Heart right ventricle (tissue), 16 donors: ENCODE data around the gene TRIM44. TPM values are rescaled to one million over a fixed set of nuclear protein-coding genes. Genes with fewer than 3 reads are reported as not detected.

ENCODE experiments used
- ATAC-seq, 8 donors: fragments of 200-7000 bp; cut with Tn5 transposase; one replicate each; pipeline ENCODE4 v1.9.1; 2020; ENCODE audit warnings: mild to moderate bottlenecking in 8 of 8, moderate library complexity in 8 of 8, moderate number of reproducible peaks in 1 of 8
- DNase-seq, 2 donors: peaks; one replicate each; pipeline ENCODE4 v3.0.0-alpha.2; 2020
- H3K27ac ChIP-seq, 10 donors: fragments of 200-600 bp; sonication (generic) in 2 of 10; one replicate each; pipeline versions ENCODE4 v1.5.0 to v1.8.0; 2020 to 2022; ENCODE audit warnings: mild to moderate bottlenecking in 3 of 10
- H3K27me3 ChIP-seq, 7 donors: fragments of 200-600 bp; one replicate each; pipeline ENCODE4 v1.8.0; 2021 to 2022; ENCODE audit warnings: mild to moderate bottlenecking in 2 of 7
- H3K36me3 ChIP-seq, 9 donors: fragments of 200-600 bp; sonication (generic) in 1 of 9; one replicate each; pipeline versions ENCODE4 v1.5.0 to v1.8.0; 2020 to 2022; ENCODE audit warnings: mild to moderate bottlenecking in 2 of 9
- H3K4me1 ChIP-seq, 9 donors: fragments of 200-600 bp; sonication (generic) in 1 of 9; one replicate each; pipeline versions ENCODE4 v1.5.0 to v1.8.0; 2020 to 2022; ENCODE audit warnings: mild to moderate bottlenecking in 4 of 9
- H3K4me3 ChIP-seq, 10 donors: fragments of 200-600 bp; sonication (generic) in 2 of 10; one replicate each; pipeline versions ENCODE4 v1.5.0 to v1.8.0; 2020 to 2022; ENCODE audit warnings: mild to moderate bottlenecking in 7 of 10, moderate library complexity in 2 of 10
- H3K9me3 ChIP-seq, 11 donors: fragments of 200-600 bp in 10 of 11; sonication (generic) in 2 of 11; one replicate each; pipeline versions ENCODE4 v1.5.0 to v1.8.0; 2013 to 2022; ENCODE audit warnings: mild to moderate bottlenecking in 2 of 11, control low read depth in 1 of 11, moderate library complexity in 1 of 11
- CTCF ChIP-seq, 9 donors: fragments of 200-600 bp; sonication (generic) in 2 of 9; IDR thresholded peaks; one replicate each; pipeline versions ENCODE4 v1.5.0 to v1.8.0; 2021 to 2022; ENCODE audit warnings: antibody characterized with exemption in 9 of 9, mild to moderate bottlenecking in 5 of 9, moderate library complexity in 1 of 9
- WGBS, 2 donors: extraction: QIAGEN DNeasy Blood & Tissue Kit; methylation state at CpG; one replicate each; pipeline ENCODE4 v1.1.7; 2013; ENCODE audit warnings: inconsistent platforms in 1 of 2; 5-methylcytosine and 5-hydroxymethylcytosine counted together
- intact Hi-C, 10 donors: fragments of 100-400 bp; cut with DNase I; formaldehyde crosslinking; loops; one replicate each; pipeline versions ENCODE4 v1.11.1 to v1.14.2; 2022
- polyA plus RNA-seq, 2 donors: library from polyadenylated mRNA; stranded (reverse); fragments of 200-250 nt; gene quantifications; one replicate each; pipeline ENCODE4 v1.2.3, GENCODE V29; 2013
- total RNA-seq, 10 donors: library from RNA; stranded (reverse); fragmentation: NEBNext Ultra II Directional in 3 of 10; extraction: Animal tissue kit (Norgen Biotek cat#: 25700) in 3 of 10; gene quantifications; one replicate each; pipeline versions ENCODE4 v1.2.1 to v1.2.4, GENCODE V29; 2021 to 2023
- donor health status: Arrhythmogenic right ventricular cardiomyopathy.
- donor health status: ischemic (EF 13 %, LVEDD 7.1; RV severe dilation, severe dysfunction).
- donor health status: healthy with polysubstance abuse.
- donor health status: DM: no; HTN: yes; CAD: no.
- donor health status: DM: no; HTN: no; CAD: no.
- donor health status: ischemic (EF 25% LVEDD 6.9; RV normal size, moderate dysfunction).
- donor health status: ischemic (EF 25% LVEDD 5.7; RV mildly dilated, moderate dysfunction).
- donor health status: healthy.
- donor health status: DM: yes; HTN: yes; CAD: no.
- donor health status: Ischemic cardiomyopathy.
- donor health status: ischemic (EF 35%, LVEDD 5.7; RV mildly dilated, moderate dysfunction).
- donor health status: nonischemic (EF 11% LVEDD 7.7; RV severe dilation, severe dysfunction).
- donor health status: DM: yes; HTN: yes; CAD: no.
- donor health status: PGD.
- donor health status: ischemic (EF 29% LVEDD 5.4; RV normal size, mild dysfunction).
- donor health status: nonischemic (EF 23%, LVEDD 6.1; RV moderate dilation, normal function).

TRIM44 gene
- total and polyA plus RNA-seq, 12 donors, result 6.4 to 59.2 (median 44.5) TPM

DNA sequence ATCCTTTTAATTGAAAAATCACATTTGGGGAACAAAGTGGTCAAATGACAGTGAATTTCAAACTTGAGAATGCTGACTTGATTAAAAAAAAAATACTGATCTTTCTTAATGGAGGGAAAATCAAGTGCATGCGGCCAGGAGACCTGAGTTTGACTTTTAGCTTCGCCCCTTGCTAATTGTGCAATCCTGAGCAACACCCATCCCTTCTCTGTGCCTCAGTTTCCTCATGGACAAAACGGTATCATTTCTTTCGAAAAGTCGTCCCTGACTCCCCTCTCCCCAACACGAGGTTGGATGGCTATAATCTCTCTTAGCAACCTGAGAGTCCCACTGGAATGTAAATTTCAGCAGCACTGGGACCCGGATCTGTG lies 45.3 kb upstream of the TRIM44 start:
- ATAC-seq (no peak), DNase-seq (no peak)
- peaks cover 0 to 94% (median 19%) of the 10 kb centered on the region in 7 donors for H3K27me3 ChIP-seq
- peak overlapping the region in 6 of 10 donors; percentile 65 to 92 (median 85) for H3K27ac ChIP-seq
- intact Hi-C loops, result loop anchor here (1.0 to 10.0 kb wide), 18 partner anchors 45 to 878 kb away; partner anchors contain the start of genes LDLRAD3 (in 2 of the 10) and TRIM44 (in 1 of the 10)
- peaks cover 4 to 48% (median 25%) of the 10 kb centered on the region in 9 donors for H3K4me1 ChIP-seq
- WGBS, 2 donors, result 64 to 67% methylated on average over 7 of the region's 7 CpGs
- no peaks in the 10 kb centered on the region for H3K36me3 ChIP-seq
- H3K4me3 ChIP-seq, result peak overlapping the region in 7 of 10 donors; percentile 57 to 79 (median 65)
- no peak for TF ChIP-seq CTCF (IDR thresholded peaks at IDR 0.05)
- H3K9me3 ChIP-seq, result no peaks in the 10 kb centered on the region

- H3K27me3 ChIP-seq, result peaks cover 0 to 94% (median 19%) of the 10 kb centered on the region in 7 donors
- WGBS, 2 donors, result 1% methylated on average over 45 to 52 of the region's 57 CpGs
- peak within 1 kb of the TSS; percentile 53 to 92 (median 83) for H3K27ac ChIP-seq
- H3K4me3 ChIP-seq, result peak within 1 kb of the TSS; percentile 51 to 79 (median 62)
- no peaks in the 10 kb centered on the region for H3K36me3 ChIP-seq
- TF ChIP-seq CTCF (IDR thresholded peaks at IDR 0.05), result no peak
- peaks cover 4 to 53% (median 25%) of the 10 kb centered on the region in 9 donors for H3K4me1 ChIP-seq
- H3K9me3 ChIP-seq, result no peaks in the 10 kb centered on the region
- ATAC-seq (peak; percentile 70 to 82 (median 78)), DNase-seq (peak; percentile 57 to 61)
- intact Hi-C loops, result loop anchor here (1.0 to 10.0 kb wide), 20 partner anchors 44 to 877 kb away; partner anchors contain the start of genes LDLRAD3 (in 2 of the 10) and TRIM44 (in 2 of the 10)
Measured at GRCh38 chr11:35617687-35618496, 44.7 kb upstream of the TRIM44 start, which contains the start of gene FJX1. Gene FJX1 (plus strand): TSS chr11:35618460. CDS start chr11:35618637, 177 bp downstream.

GRCh38 chr11:35618497-35619115 lies 44.0 kb upstream of the TRIM44 start:
- Histone ChIP-seq H3K4me1 (peaks cover 4 to 60% (median 29%) of the 10 kb centered on the region in 9 donors), H3K27ac (peak overlapping the region; percentile 53 to 92 (median 83)), H3K4me3 (peak overlapping the region; percentile 51 to 79 (median 62)), H3K27me3 (peaks cover 0 to 94% (median 15%) of the 10 kb centered on the region in 7 donors), H3K9me3 (no peaks in the 10 kb centered on the region), H3K36me3 (no peaks in the 10 kb centered on the region)
- peak in 5 of 8 donors; percentile 2 to 39 (median 28) for ATAC-seq
- TF ChIP-seq CTCF (IDR thresholded peaks at IDR 0.05), result peak in 1 of 9 donors; percentile 27
- WGBS, 2 donors, result 0 to 1% methylated on average over 53 to 88 of the region's 91 CpGs
- intact Hi-C loops, result loop anchor here (1.0 to 10.0 kb wide), 15 partner anchors 44 to 876 kb away; partner anchors contain the start of genes TRIM44 (in 3 of the 10) and LDLRAD3 (in 2 of the 10)
- DNase-seq, result peak; percentile 12 to 31
